GM23338 (cell line): ENCODE results near the gene TRNP1. TPM values are rescaled to one million over a fixed set of nuclear protein-coding genes. Genes with fewer than 3 reads are reported as not detected.

ENCODE experiments used
- ATAC-seq: fragments of 200-7000 bp; cut with Tn5 transposase; 3 replicates; pipeline ENCODE4 v1.9.1; 2020
- DNase-seq: peaks from one replicate; pipeline ENCODE4 v3.0.0-alpha.2; 2015; ENCODE audit warnings: low spot score
- H2AFZ ChIP-seq: fragments of 200-600 bp; sonication (generic); 2 replicates; pipeline ENCODE4 v1.8.0; 2016; ENCODE audit warnings: antibody characterized with exemption, mild to moderate bottlenecking, moderate library complexity
- H3F3A ChIP-seq: fragments of 200-600 bp; sonication (generic); replicated peaks from 2 replicates; pipeline ENCODE4 v1.8.0; 2017; ENCODE audit warnings: antibody characterized with exemption, mixed run types, low read depth
- H3K27ac ChIP-seq: fragments of 200-600 bp; sonication (generic); 2 replicates; pipeline ENCODE4 v1.6.1; 2016; ENCODE audit warnings: low read depth
- H3K27me3 ChIP-seq: fragments of 200-600 bp; sonication (generic); 2 replicates; pipeline ENCODE4 v1.8.0; 2016; ENCODE audit warnings: mild to moderate bottlenecking, mixed run types, moderate library complexity; ENCODE audit not compliant: insufficient read depth
- H3K36me3 ChIP-seq: fragments of 200-600 bp; sonication (generic); 2 replicates; pipeline ENCODE4 v1.8.0; 2016; ENCODE audit warnings: mild to moderate bottlenecking; ENCODE audit not compliant: insufficient read depth
- H3K4me1 ChIP-seq: fragments of 200-600 bp; sonication (generic); 2 replicates; pipeline ENCODE4 v1.8.0; 2016; ENCODE audit warnings: mild to moderate bottlenecking, moderate library complexity; ENCODE audit not compliant: insufficient read depth
- H3K4me2 ChIP-seq: fragments of 200-600 bp; sonication (generic); 2 replicates; pipeline ENCODE4 v1.7.1; 2017; ENCODE audit warnings: mixed run types
- H3K4me3 ChIP-seq: fragments of 200-600 bp; sonication (generic); 2 replicates; pipeline ENCODE4 v1.6.1; 2016; ENCODE audit warnings: mixed run types
- H3K79me2 ChIP-seq: fragments of 200-600 bp; sonication (generic); replicated peaks from 2 replicates; pipeline ENCODE4 v1.8.0; 2017; ENCODE audit warnings: mild to moderate bottlenecking; ENCODE audit not compliant: insufficient read depth
- H3K9me2 ChIP-seq: fragments of 200-600 bp; sonication (generic); 2 replicates; pipeline ENCODE4 v1.8.0; 2017; ENCODE audit not compliant: insufficient read depth
- H4K20me1 ChIP-seq: fragments of 200-600 bp; sonication (generic); replicated peaks from 2 replicates; pipeline ENCODE4 v1.8.0; 2017; ENCODE audit warnings: mild to moderate bottlenecking; ENCODE audit not compliant: insufficient read depth
- H3K27ac Mint-ChIP-seq: 2 replicates; pipeline ENCODE4 v1.8.0; 2020; ENCODE audit warnings: inconsistent platforms, mild to moderate bottlenecking, moderate library complexity, mixed read lengths
- H3K27me3 Mint-ChIP-seq: 3 replicates; pipeline ENCODE4 v1.8.0; 2022; ENCODE audit warnings: low read depth, mild to moderate bottlenecking, moderate library complexity, mixed read lengths, inconsistent platforms; ENCODE audit not compliant: insufficient read depth, poor library complexity
- H3K36me3 Mint-ChIP-seq: 3 replicates; pipeline ENCODE4 v1.8.0; 2021; ENCODE audit warnings: low read depth, mild to moderate bottlenecking, inconsistent platforms, moderate library complexity, mixed read lengths
- H3K4me1 Mint-ChIP-seq: 3 replicates; pipeline ENCODE4 v1.8.0; 2020; ENCODE audit warnings: mild to moderate bottlenecking, inconsistent platforms, mixed read lengths
- H3K4me3 Mint-ChIP-seq: 3 replicates; pipeline ENCODE4 v1.8.0; 2021; ENCODE audit warnings: moderate library complexity, mild to moderate bottlenecking, inconsistent platforms, mixed read lengths
- H3K9me3 Mint-ChIP-seq: 3 replicates; pipeline ENCODE4 v1.8.0; 2020; ENCODE audit warnings: moderate library complexity, mild to moderate bottlenecking, inconsistent platforms, mixed read lengths
- CTCF ChIP-seq, 2 experiments: fragments of 200-600 bp in 1 of 2; sonication (generic) in 1 of 2; conservative IDR thresholded peaks; 2 replicates each; pipeline versions ENCODE4 v1.5.1 to v1.6.1; 2016 to 2017; ENCODE audit warnings: antibody characterized with exemption in 2 of 2, low read depth in 2 of 2, mild to moderate bottlenecking in 2 of 2, moderate library complexity in 1 of 2
- EZH2 ChIP-seq: fragments of 200-600 bp; sonication (generic); IDR thresholded peaks from one replicate; pipeline ENCODE4 v1.8.0; 2017; ENCODE audit warnings: antibody characterized with exemption, mild to moderate bottlenecking, low read depth; ENCODE audit not compliant: unreplicated experiment
- JUNB ChIP-seq: IDR thresholded peaks from one replicate; pipeline ENCODE4 v1.6.1; 2016; ENCODE audit warnings: antibody characterized with exemption; ENCODE audit not compliant: unreplicated experiment
- NANOG ChIP-seq: IDR thresholded peaks from 2 replicates; pipeline ENCODE4 v1.6.1; 2016; ENCODE audit warnings: antibody characterized with exemption, borderline replicate concordance
- REST ChIP-seq: IDR thresholded peaks from one replicate; pipeline ENCODE4 v1.6.1; 2018; ENCODE audit warnings: antibody characterized with exemption; ENCODE audit not compliant: unreplicated experiment
- STAT1 ChIP-seq: IDR thresholded peaks from one replicate; pipeline ENCODE4 v1.6.1; 2016; ENCODE audit warnings: antibody characterized with exemption; ENCODE audit not compliant: unreplicated experiment
- ZNF114 ChIP-seq: fragments of 250-450 bp; sonication (Bioruptor Pico); IDR thresholded peaks from 2 replicates; pipeline ENCODE4 v1.5.0; 2020; ENCODE audit warnings: mild to moderate bottlenecking, moderate library complexity
- ZNF331 ChIP-seq: fragments of 250-450 bp; sonication (Bioruptor Pico); IDR thresholded peaks from 2 replicates; pipeline ENCODE4 v1.5.0; 2020; ENCODE audit warnings: low read depth, mild to moderate bottlenecking, moderate library complexity
- ZNF462 ChIP-seq: fragments of 250-450 bp; sonication (Bioruptor Pico); IDR thresholded peaks from 2 replicates; pipeline ENCODE4 v1.5.0; 2020; ENCODE audit warnings: mild to moderate bottlenecking, moderate library complexity
- polyA plus RNA-seq: library from polyadenylated mRNA; unstranded; fragments of >200 nt; fragmentation: Nextera tagmentation; extraction: Ambion mirVana; gene quantifications from 2 replicates; pipeline ENCODE4 v1.2.1, GENCODE V29; 2016
- total RNA-seq: library from RNA; depleted of rRNA; stranded (reverse); fragments of >200 nt; shearing (Covaris generic); gene quantifications from 2 replicates; pipeline ENCODE4 v1.2.3, GENCODE V29; 2014

The TRNP1 gene
- total and polyA plus RNA-seq, 2 experiments from 2014 or later: 21.2 to 54.3 TPM

GRCh38 chr1:26972390-26972789 is 21.1 kb upstream of the TRNP1 start:
- no peaks in the 10 kb centered on the region for H4K20me1 ChIP-seq
- H3K27ac Mint-ChIP-seq: no peak overlapping the region
- H3K36me3 Mint-ChIP-seq: no peaks in the 10 kb centered on the region
- H3K9me3 Mint-ChIP-seq: no peaks in the 10 kb centered on the region
- H3K36me3 ChIP-seq: no peaks in the 10 kb centered on the region
- ATAC-seq (peak; percentile 24; the same call in 2 of the 3 replicates), DNase-seq (peak; percentile 20)
- H3K4me3 Mint-ChIP-seq: no peak overlapping the region; the same call in 2 of the 3 replicates
- H3K4me2 ChIP-seq: no peak overlapping the region
- peak overlapping the region; percentile 52; the same call in 1 of the 2 replicates for H2AFZ ChIP-seq
- no peaks in the 10 kb centered on the region for H3K27me3 ChIP-seq
- no peaks in the 10 kb centered on the region for H3K9me2 ChIP-seq
- no peak overlapping the region for H3K27ac ChIP-seq
- TF ChIP-seq NANOG (no peak), REST (no peak), EZH2 (no peak)
- H3F3A ChIP-seq: no peaks in the 10 kb centered on the region
- no peaks in the 10 kb centered on the region for H3K79me2 ChIP-seq
- H3K4me1 ChIP-seq: peaks cover 7% of the 10 kb centered on the region; the same call in 1 of the 2 replicates
- peaks cover 15% of the 10 kb centered on the region; the same call in 2 of the 3 replicates for H3K4me1 Mint-ChIP-seq
- H3K27me3 Mint-ChIP-seq: peaks cover 11% of the 10 kb centered on the region
- no peak overlapping the region for H3K4me3 ChIP-seq

- Histone ChIP-seq H3K4me1 (peaks cover 7% of the 10 kb centered on the region; the same call in 1 of the 2 replicates), H2AFZ (0 out of 2 replicates have a peak overlapping the region, but pooled peaks have one; percentile 52), H3F3A (0 out of 2 replicates have a peak, but pooled peaks cover under 1% of the 10 kb centered on the region), H3K79me2 (no peaks in the 10 kb centered on the region), H3K27ac (no peak overlapping the region), H4K20me1 (no peaks in the 10 kb centered on the region), H3K4me2 (no peak overlapping the region), H3K4me3 (no peak overlapping the region), H3K27me3 (no peaks in the 10 kb centered on the region), H3K36me3 (no peaks in the 10 kb centered on the region), H3K9me2 (no peaks in the 10 kb centered on the region)
- H3K4me3 Mint-ChIP-seq: no peak overlapping the region; the same call in 2 of the 3 replicates
- DNase-seq (no peak), ATAC-seq (no peak)
- TF ChIP-seq ZNF462 (CRISPR knock-in tag) (no peak), EZH2 (no peak), ZNF331 (no peak), CTCF (conservative IDR thresholded peaks at IDR 0.05; ENCODE audit: low read depth in 2 of 2) (no peak), NANOG (no peak), ZNF114 (CRISPR knock-in tag) (no peak), STAT1 (no peak), JUNB (no peak)
- H3K36me3 Mint-ChIP-seq: no peaks in the 10 kb centered on the region
- peaks cover 15% of the 10 kb centered on the region; the same call in 2 of the 3 replicates for H3K4me1 Mint-ChIP-seq
- H3K9me3 Mint-ChIP-seq: no peaks in the 10 kb centered on the region
- H3K27ac Mint-ChIP-seq: no peak overlapping the region
- peaks cover 11% of the 10 kb centered on the region for H3K27me3 Mint-ChIP-seq
Measured at GRCh38 chr1:26972821-26973220, 20.7 kb upstream of the TRNP1 start.
